Loucy (cell line): ENCODE results near the gene KIAA1614.

Experiments
- EZH2phosphoT487 ChIP-seq: fragments of 200-600 bp; IDR thresholded peaks from 2 replicates; pipeline ENCODE4 v1.6.1; 2018; ENCODE audit warnings: antibody characterized with exemption, mild to moderate bottlenecking, moderate library complexity, borderline replicate concordance
- TF ChIP-seq, protein P1 (sequence below): fragments of 200-600 bp; sonication (generic); conservative IDR thresholded peaks from 2 replicates; pipeline ENCODE4 v1.5.1; 2014; ENCODE audit warnings: mild to moderate bottlenecking, antibody characterized with exemption, low read length

DNA sequence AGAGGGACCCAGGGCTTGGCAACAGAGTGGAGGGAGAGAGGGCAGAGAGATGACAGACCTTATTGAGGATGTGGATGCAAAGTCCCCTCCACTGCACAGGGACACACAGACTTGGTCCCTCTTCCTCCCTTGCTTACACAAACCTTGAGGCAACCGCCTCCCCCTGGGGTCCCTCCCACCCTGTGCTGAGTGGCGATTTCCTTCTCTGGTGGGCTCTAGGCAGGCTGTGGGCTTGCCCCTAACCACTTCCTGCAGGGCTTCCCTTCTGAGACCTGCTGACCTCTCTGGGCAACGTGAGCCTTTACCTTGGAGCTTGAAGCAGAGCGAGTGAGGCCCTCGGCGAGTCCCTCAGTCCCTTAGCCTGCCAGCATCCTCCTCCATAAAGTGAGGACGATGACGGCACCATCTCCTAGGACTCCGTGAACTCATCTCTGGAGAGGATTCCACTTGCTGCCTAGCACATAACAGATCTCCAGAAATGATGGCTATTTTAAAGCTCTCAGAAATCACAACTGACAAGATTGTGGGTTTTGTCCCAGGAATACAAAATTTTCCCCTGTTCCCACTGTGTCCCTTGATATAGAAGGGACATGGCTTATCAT is 25.0 kb downstream of the KIAA1614 start:
- TF ChIP-seq, protein P1, sequence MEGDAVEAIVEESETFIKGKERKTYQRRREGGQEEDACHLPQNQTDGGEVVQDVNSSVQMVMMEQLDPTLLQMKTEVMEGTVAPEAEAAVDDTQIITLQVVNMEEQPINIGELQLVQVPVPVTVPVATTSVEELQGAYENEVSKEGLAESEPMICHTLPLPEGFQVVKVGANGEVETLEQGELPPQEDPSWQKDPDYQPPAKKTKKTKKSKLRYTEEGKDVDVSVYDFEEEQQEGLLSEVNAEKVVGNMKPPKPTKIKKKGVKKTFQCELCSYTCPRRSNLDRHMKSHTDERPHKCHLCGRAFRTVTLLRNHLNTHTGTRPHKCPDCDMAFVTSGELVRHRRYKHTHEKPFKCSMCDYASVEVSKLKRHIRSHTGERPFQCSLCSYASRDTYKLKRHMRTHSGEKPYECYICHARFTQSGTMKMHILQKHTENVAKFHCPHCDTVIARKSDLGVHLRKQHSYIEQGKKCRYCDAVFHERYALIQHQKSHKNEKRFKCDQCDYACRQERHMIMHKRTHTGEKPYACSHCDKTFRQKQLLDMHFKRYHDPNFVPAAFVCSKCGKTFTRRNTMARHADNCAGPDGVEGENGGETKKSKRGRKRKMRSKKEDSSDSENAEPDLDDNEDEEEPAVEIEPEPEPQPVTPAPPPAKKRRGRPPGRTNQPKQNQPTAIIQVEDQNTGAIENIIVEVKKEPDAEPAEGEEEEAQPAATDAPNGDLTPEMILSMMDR, result no peak
- no peak for TF ChIP-seq EZH2phosphoT487
